Activated B cell treated with CpG ODN at 0.5 μM for 24 hours (primary cell): ENCODE data around the gene CHD2. TPM values are rescaled to one million over a fixed set of nuclear protein-coding genes. Genes with fewer than 3 reads are reported as not detected.

Experiments
- ATAC-seq: fragments of 200-7000 bp; cut with Tn5 transposase; one replicate; pipeline ENCODE4 v1.10.0; 2021; ENCODE audit warnings: low read depth, mild to moderate bottlenecking, moderate library complexity
- CTCF ChIA-PET: fragments of 350-600 bp; sonication (Branson Sonifier 250); formaldehyde crosslinking; loops from one replicate; lab custom pipeline; 2021; ENCODE audit warnings: antibody characterized with exemption; lab: Charles Lee
- POLR2A ChIA-PET: fragments of 350-600 bp; sonication (Branson Sonifier 250); formaldehyde crosslinking; loops from one replicate; lab custom pipeline; 2021; ENCODE audit warnings: antibody characterized with exemption; lab: Charles Lee
- DNase-seq: peaks from one replicate; pipeline ENCODE4 v3.0.0; 2022
- H3K27ac Mint-ChIP-seq: one replicate; pipeline ENCODE4 v1.8.0; 2020; ENCODE audit warnings: mixed read lengths
- H3K27me3 Mint-ChIP-seq: one replicate; pipeline ENCODE4 v1.8.0; 2021; ENCODE audit warnings: mixed read lengths
- H3K36me3 Mint-ChIP-seq: one replicate; pipeline ENCODE4 v1.8.0; 2021; ENCODE audit warnings: low read depth, mixed read lengths
- H3K4me1 Mint-ChIP-seq: one replicate; pipeline ENCODE4 v1.8.0; 2021; ENCODE audit warnings: mixed read lengths
- H3K4me3 Mint-ChIP-seq: one replicate; pipeline ENCODE4 v1.8.0; 2020; ENCODE audit warnings: mild to moderate bottlenecking, mixed read lengths
- H3K9me3 Mint-ChIP-seq: one replicate; pipeline ENCODE4 v1.8.0; 2020; ENCODE audit warnings: mixed read lengths
- CTCF ChIP-seq: fragments of 200-600 bp; IDR thresholded peaks from one replicate; pipeline ENCODE4 v1.8.0; 2022; ENCODE audit warnings: antibody characterized with exemption, mild to moderate bottlenecking
- intact Hi-C: fragments of 100-400 bp; cut with micrococcal nuclease; formaldehyde crosslinking; loops from one replicate; pipeline ENCODE4 v1.15.1; 2024
- total RNA-seq: library from RNA; stranded (reverse); gene quantifications from 2 replicates; pipeline ENCODE4 v1.2.3, GENCODE V29; 2022

CHD2 gene
- total RNA-seq, 1 donor from 2014 or later: 298 TPM

- ATAC-seq (no peak), DNase-seq (no peak)
- Mint-ChIP-seq H3K9me3 (no peaks in the 10 kb centered on the region), H3K4me1 (no peaks in the 10 kb centered on the region), H3K27me3 (no peaks in the 10 kb centered on the region), H3K36me3 (peaks cover 95% of the 10 kb centered on the region), H3K27ac (no peak overlapping the region), H3K4me3 (no peak overlapping the region)
- no peak for TF ChIP-seq CTCF
- POLR2A ChIA-PET: no interaction called here
- CTCF ChIA-PET: no interaction called here
- intact Hi-C loops: loop anchor here (5.0 kb wide), 1 partner anchor 33 kb away; no protein-coding TSS in a partner anchor
Observed at GRCh38 chr15:93005133-93005532, 105.0 kb downstream of the CHD2 start.

- H3K27ac Mint-ChIP-seq: no peak overlapping the region
- H3K4me1 Mint-ChIP-seq: no peaks in the 10 kb centered on the region
- peaks cover 95% of the 10 kb centered on the region for H3K36me3 Mint-ChIP-seq
- H3K4me3 Mint-ChIP-seq: no peak overlapping the region
- DNase-seq (no peak), ATAC-seq (no peak)
- POLR2A ChIA-PET: no interaction called here
- no peaks in the 10 kb centered on the region for H3K9me3 Mint-ChIP-seq
- H3K27me3 Mint-ChIP-seq: no peaks in the 10 kb centered on the region
- TF ChIP-seq CTCF: no peak
- CTCF ChIA-PET: no interaction called here
- intact Hi-C loops: loop anchor here (5.0 kb wide), 1 partner anchor 36 kb away; no protein-coding TSS in a partner anchor
Observed at GRCh38 chr15:93007994-93008393, 107.9 kb downstream of the CHD2 start.

GRCh38 chr15:93012786-93013185 lies 112.7 kb downstream of the CHD2 start:
- ChIA-PET CTCF (no interaction called here), POLR2A (no interaction called here)
- Mint-ChIP-seq H3K27ac (no peak overlapping the region), H3K4me3 (no peak overlapping the region), H3K27me3 (no peaks in the 10 kb centered on the region), H3K9me3 (no peaks in the 10 kb centered on the region), H3K4me1 (no peaks in the 10 kb centered on the region), H3K36me3 (peaks cover 95% of the 10 kb centered on the region)
- ATAC-seq (no peak), DNase-seq (no peak)
- TF ChIP-seq CTCF: no peak
- intact Hi-C loops: loop anchor here (5.0 kb wide), 1 partner anchor 75 kb away; no protein-coding TSS in a partner anchor

GRCh38 chr15:93017526-93017925 lies 117.4 kb downstream of the CHD2 start:
- Mint-ChIP-seq H3K27ac (no peak overlapping the region), H3K4me1 (peaks cover 15% of the 10 kb centered on the region), H3K36me3 (peaks cover 95% of the 10 kb centered on the region), H3K9me3 (no peaks in the 10 kb centered on the region), H3K4me3 (no peak overlapping the region), H3K27me3 (no peaks in the 10 kb centered on the region)
- no peak for TF ChIP-seq CTCF
- no peak for DNase-seq
- ChIA-PET POLR2A (no interaction called here), CTCF (no interaction called here)
- ATAC-seq: no peak
- intact Hi-C loops: no loop called here

GRCh38 chr15:93018574-93018973 lies 118.5 kb downstream of the CHD2 start:
- peaks cover 95% of the 10 kb centered on the region for H3K36me3 Mint-ChIP-seq
- TF ChIP-seq CTCF: no peak
- ATAC-seq (no peak), DNase-seq (no peak)
- peaks cover 20% of the 10 kb centered on the region for H3K4me1 Mint-ChIP-seq
- ChIA-PET CTCF (interaction anchor here (1.0 kb wide), 1 partner anchor 17 kb away, joined by 3 read pairs; no protein-coding TSS in a partner anchor), POLR2A (no interaction called here)
- no peak overlapping the region for H3K4me3 Mint-ChIP-seq
- H3K27me3 Mint-ChIP-seq: no peaks in the 10 kb centered on the region
- H3K27ac Mint-ChIP-seq: no peak overlapping the region
- no peaks in the 10 kb centered on the region for H3K9me3 Mint-ChIP-seq
- intact Hi-C loops: no loop called here
